HCT116 (cell line): ENCODE measurements around the gene CSH2. TPM values are rescaled to one million over a fixed set of nuclear protein-coding genes. Genes with fewer than 3 reads are reported as not detected.

Experiments used
- ATAC-seq: fragments of 200-7000 bp; cut with Tn5 transposase; 2 replicates; pipeline ENCODE4 v1.9.1; 2020; ENCODE audit warnings: mild to moderate bottlenecking, moderate library complexity
- BruUV-seq: library from RNA; stranded (reverse); fragments of 400-500 nt; replicated peaks from 2 replicates; lab custom pipeline; 2021; lab: Mats Ljungman, UMichigan
- CTCF ChIA-PET: fragments of 300-600 bp; sonication (Branson Sonifier 250); formaldehyde crosslinking; loops from one replicate; lab custom pipeline; 2021; ENCODE audit warnings: antibody characterized with exemption; lab: Charles Lee
- POLR2A ChIA-PET: fragments of 300-600, 350-600 bp; sonication (Branson Sonifier 250); formaldehyde crosslinking; loops from one replicate; lab custom pipeline; 2021; ENCODE audit warnings: antibody characterized with exemption; lab: Charles Lee
- RAD21 ChIA-PET, 2 experiments: fragments of 300-600 bp; sonication (Branson Sonifier 250); formaldehyde crosslinking; loops; one replicate each; lab custom pipeline; 2023; ENCODE audit warnings: low total read pairs in 2 of 2; ENCODE audit not compliant: uncharacterized antibody in 2 of 2, unreplicated experiment in 2 of 2, low non-redundant PET in 1 of 2; lab: Charles Lee
- DNase-seq: peaks from one replicate; pipeline ENCODE4 v3.0.0-alpha.2; 2010; ENCODE audit warnings: low read depth, low spot score
- H2AFZ ChIP-seq: fragments of 200-600 bp; shearing (Covaris generic), sonication (generic); 2 replicates; pipeline ENCODE4 v1.6.1; 2017; ENCODE audit warnings: low read depth, mixed run types, mixed read lengths, antibody characterized with exemption, low read length; ENCODE audit not compliant: poor library complexity, severe bottlenecking
- H3K27ac ChIP-seq: 2 replicates; pipeline ENCODE4 v1.5.1; 2012; ENCODE audit warnings: low read depth, low read length
- H3K27me3 ChIP-seq: fragments of 200-600 bp; sonication (generic); 2 replicates; pipeline ENCODE4 v1.6.1; 2016; ENCODE audit warnings: mixed run types, low read length, mixed read lengths; ENCODE audit not compliant: insufficient read depth
- H3K36me3 ChIP-seq, 2 experiments: fragments of 200-500 bp in 1 of 2; fragments of 200-600 bp in 1 of 2; sonication (Bioruptor generic) in 1 of 2; sonication (generic) in 1 of 2; 2 replicates each; pipeline versions ENCODE4 v1.5.1 to v1.6.1; 2014 to 2016; ENCODE audit warnings: low read length in 2 of 2, inconsistent platforms in 1 of 2, mixed read lengths in 1 of 2, mixed run types in 1 of 2; ENCODE audit not compliant: insufficient read depth in 2 of 2, control insufficient read depth in 1 of 2
- H3K4me1 ChIP-seq, 2 experiments: fragments of 200-600 bp in 1 of 2; sonication (generic) in 1 of 2; 2 replicates each; pipeline versions ENCODE4 v1.5.1 to v1.6.1; 2012 to 2017; ENCODE audit warnings: low read length in 2 of 2, inconsistent platforms in 1 of 2, mild to moderate bottlenecking in 1 of 2, mixed read lengths in 1 of 2, mixed run types in 1 of 2, moderate library complexity in 1 of 2; ENCODE audit not compliant: insufficient read depth in 2 of 2, control insufficient read depth in 1 of 2
- H3K4me2 ChIP-seq: fragments of 200-600 bp; sonication (generic); 2 replicates; pipeline ENCODE4 v1.6.1; 2017; ENCODE audit warnings: mixed run types, low read length, mixed read lengths
- H3K4me3 ChIP-seq, 2 experiments: fragments of 200-600 bp in 1 of 2; sonication (generic) in 1 of 2; replicated peaks in 1 of 2; 2 replicates each; pipeline ENCODE4 v1.5.1; 2011 to 2016; ENCODE audit warnings: low read length in 2 of 2, control low read depth in 1 of 2, low read depth in 1 of 2, mild to moderate bottlenecking in 1 of 2, mixed read lengths in 1 of 2, mixed run types in 1 of 2
- H3K79me2 ChIP-seq: fragments of 200-600 bp; sonication (generic); 2 replicates; pipeline ENCODE4 v1.6.1; 2017; ENCODE audit warnings: mild to moderate bottlenecking, mixed run types, low read length, moderate library complexity, mixed read lengths; ENCODE audit not compliant: insufficient read depth
- H3K9ac ChIP-seq: fragments of 200-600 bp; sonication (generic); 2 replicates; pipeline ENCODE4 v1.6.1; 2016; ENCODE audit warnings: low read length, mixed read lengths
- H3K9me2 ChIP-seq: fragments of 200-600 bp; sonication (generic), shearing (Covaris generic); 2 replicates; pipeline ENCODE4 v1.6.1; 2017; ENCODE audit warnings: mixed run types, mild to moderate bottlenecking, moderate library complexity; ENCODE audit not compliant: insufficient read depth
- H3K9me3 ChIP-seq, 2 experiments: fragments of 200-500 bp in 1 of 2; fragments of 200-600 bp in 1 of 2; sonication (Bioruptor generic) in 1 of 2; sonication (generic) in 1 of 2; 2 replicates each; pipeline ENCODE4 v1.6.1; 2014 to 2017; ENCODE audit warnings: low read length in 2 of 2, mixed read lengths in 2 of 2, inconsistent platforms in 1 of 2, low read depth in 1 of 2, mild to moderate bottlenecking in 1 of 2, mixed run types in 1 of 2, moderate library complexity in 1 of 2; ENCODE audit not compliant: control insufficient read depth in 1 of 2, insufficient read depth in 1 of 2
- H4K20me1 ChIP-seq: fragments of 200-600 bp; sonication (generic), shearing (Covaris generic); 2 replicates; pipeline ENCODE4 v1.6.1; 2017; ENCODE audit warnings: mixed run types, mild to moderate bottlenecking, moderate library complexity; ENCODE audit not compliant: insufficient read depth
- CBX3 ChIP-seq: IDR thresholded peaks from 2 replicates; pipeline ENCODE4 v1.6.1; 2012; ENCODE audit warnings: low read depth
- ELF1 ChIP-seq: IDR thresholded peaks from 2 replicates; pipeline ENCODE4 v1.6.1; 2012; ENCODE audit warnings: low read depth, borderline replicate concordance
- JUND ChIP-seq: IDR thresholded peaks from 2 replicates; pipeline ENCODE4 v1.6.1; 2012
- MAX ChIP-seq: IDR thresholded peaks from 2 replicates; pipeline ENCODE4 v1.6.1; 2012
- POLR2A ChIP-seq: IDR thresholded peaks from 2 replicates; pipeline ENCODE4 v1.7.0; 2011; ENCODE audit warnings: borderline replicate concordance; ENCODE audit not compliant: insufficient read depth, insufficient read length; ENCODE audit errors: extremely low read depth
- SRF ChIP-seq: IDR thresholded peaks from 2 replicates; pipeline ENCODE4 v1.6.1; 2012; ENCODE audit warnings: low read depth
- TCF7L2 ChIP-seq: IDR thresholded peaks from 2 replicates; pipeline ENCODE4 v1.7.0; 2011; ENCODE audit warnings: borderline replicate concordance, inconsistent platforms; ENCODE audit not compliant: insufficient read depth, insufficient read length; ENCODE audit errors: extremely low read depth
- ZFX ChIP-seq: fragments of 450-650 bp; IDR thresholded peaks from 2 replicates; pipeline ENCODE4 v1.6.1; 2017
- intact Hi-C: fragments of 100-400 bp; cut with micrococcal nuclease; formaldehyde crosslinking; loops from 2 replicates; pipeline ENCODE4 v1.10.0; 2022
- total RNA-seq: library from RNA; stranded (reverse); gene quantifications from one replicate; pipeline ENCODE4 v1.2.1, GENCODE V29; 2021; ENCODE audit not compliant: unreplicated experiment
- TF ChIP-seq, protein P1 (sequence below): IDR thresholded peaks from 2 replicates; pipeline ENCODE4 v1.6.1; 2012; ENCODE audit warnings: low read depth
- TF ChIP-seq, protein P2 (sequence below): IDR thresholded peaks from 2 replicates; pipeline ENCODE4 v1.6.1; 2011; ENCODE audit warnings: mild to moderate bottlenecking, low read length, moderate library complexity; ENCODE audit not compliant: insufficient replicate concordance; ENCODE audit errors: extremely low read depth

Gene CSH2
- total RNA-seq, 1 experiment from 2014 or later, result not detected

DNA sequence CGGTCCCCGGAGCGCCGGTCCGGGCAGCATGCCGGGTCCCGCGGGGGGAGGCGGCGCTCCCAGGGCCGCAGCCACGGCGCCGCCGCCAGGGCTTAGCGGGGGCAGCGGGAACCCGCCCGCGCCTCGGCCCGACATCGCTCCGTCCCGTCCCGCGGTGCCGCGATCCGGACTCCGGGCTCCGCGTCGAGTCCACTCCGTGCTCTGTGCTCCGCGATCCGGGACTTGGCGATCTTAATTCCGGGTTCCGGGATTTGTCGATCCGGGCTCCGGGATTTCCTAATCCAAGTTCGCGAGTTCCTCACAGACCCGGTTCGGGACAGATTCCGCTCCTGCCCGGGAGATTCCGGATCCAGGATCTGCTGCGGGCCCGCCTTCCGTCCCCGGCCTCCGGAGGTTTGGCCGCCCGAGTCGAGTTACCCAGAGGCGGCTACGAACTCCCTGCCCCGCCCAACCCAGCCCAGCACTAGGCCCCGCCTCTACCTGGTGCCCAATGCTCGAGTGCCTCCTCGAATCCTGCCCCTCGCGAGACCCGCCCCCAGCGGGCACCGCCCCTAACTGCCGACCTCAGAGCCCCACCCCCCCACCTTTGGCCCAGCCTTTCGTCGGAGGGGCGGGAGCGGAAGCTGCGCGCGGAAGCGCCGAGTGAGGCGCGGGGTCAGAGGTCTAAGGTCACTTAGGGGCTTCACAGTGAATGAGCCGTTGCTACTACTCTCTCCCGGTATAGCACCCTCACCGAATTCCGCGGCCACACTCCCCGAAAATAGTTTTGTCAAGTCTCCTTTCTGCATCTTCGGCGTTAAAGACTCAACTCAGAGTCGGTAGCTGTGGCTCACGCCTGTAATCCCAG lies 30.7 kb downstream of the CSH2 start, which contains the start of gene SMARCD2 (continued):
- TF ChIP-seq, protein P1, sequence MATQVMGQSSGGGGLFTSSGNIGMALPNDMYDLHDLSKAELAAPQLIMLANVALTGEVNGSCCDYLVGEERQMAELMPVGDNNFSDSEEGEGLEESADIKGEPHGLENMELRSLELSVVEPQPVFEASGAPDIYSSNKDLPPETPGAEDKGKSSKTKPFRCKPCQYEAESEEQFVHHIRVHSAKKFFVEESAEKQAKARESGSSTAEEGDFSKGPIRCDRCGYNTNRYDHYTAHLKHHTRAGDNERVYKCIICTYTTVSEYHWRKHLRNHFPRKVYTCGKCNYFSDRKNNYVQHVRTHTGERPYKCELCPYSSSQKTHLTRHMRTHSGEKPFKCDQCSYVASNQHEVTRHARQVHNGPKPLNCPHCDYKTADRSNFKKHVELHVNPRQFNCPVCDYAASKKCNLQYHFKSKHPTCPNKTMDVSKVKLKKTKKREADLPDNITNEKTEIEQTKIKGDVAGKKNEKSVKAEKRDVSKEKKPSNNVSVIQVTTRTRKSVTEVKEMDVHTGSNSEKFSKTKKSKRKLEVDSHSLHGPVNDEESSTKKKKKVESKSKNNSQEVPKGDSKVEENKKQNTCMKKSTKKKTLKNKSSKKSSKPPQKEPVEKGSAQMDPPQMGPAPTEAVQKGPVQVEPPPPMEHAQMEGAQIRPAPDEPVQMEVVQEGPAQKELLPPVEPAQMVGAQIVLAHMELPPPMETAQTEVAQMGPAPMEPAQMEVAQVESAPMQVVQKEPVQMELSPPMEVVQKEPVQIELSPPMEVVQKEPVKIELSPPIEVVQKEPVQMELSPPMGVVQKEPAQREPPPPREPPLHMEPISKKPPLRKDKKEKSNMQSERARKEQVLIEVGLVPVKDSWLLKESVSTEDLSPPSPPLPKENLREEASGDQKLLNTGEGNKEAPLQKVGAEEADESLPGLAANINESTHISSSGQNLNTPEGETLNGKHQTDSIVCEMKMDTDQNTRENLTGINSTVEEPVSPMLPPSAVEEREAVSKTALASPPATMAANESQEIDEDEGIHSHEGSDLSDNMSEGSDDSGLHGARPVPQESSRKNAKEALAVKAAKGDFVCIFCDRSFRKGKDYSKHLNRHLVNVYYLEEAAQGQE, result no peak
- TF ChIP-seq TCF7L2 (peak; percentile 58), POLR2A (no peak), ELF1 (no peak)

- H2AFZ ChIP-seq, result no peak overlapping the region
- no peaks in the 10 kb centered on the region for H3K9me3 ChIP-seq
- H3K4me2 ChIP-seq, result peak overlapping the region; percentile 89
- H3K4me1 ChIP-seq, result peaks cover 40 to 46% of the 10 kb centered on the region in 2 experiments
- no TSS peak for BruUV-seq
- peak overlapping the region; percentile 98 for H3K9ac ChIP-seq
- POLR2A ChIA-PET, result no interaction called here
- no peaks in the 10 kb centered on the region for H4K20me1 ChIP-seq
- H3K9me2 ChIP-seq, result no peaks in the 10 kb centered on the region
- ATAC-seq (peak; percentile 15), DNase-seq (no peak)
- RAD21 ChIA-PET, result no interaction called here
- H3K27ac ChIP-seq, result peak overlapping the region; percentile 96
- intact Hi-C loops, result loop anchor here (2.0 to 5.0 kb wide), 2 partner anchors 69 to 220 kb away; partner anchors contain the start of genes CCDC47 and MAP3K3
- TF ChIP-seq JUND (no peak), TCF7L2 (no peak), SRF (no peak), ZFX (peak; percentile 97), CBX3 (no peak), MAX (no peak)
- TF ChIP-seq, protein P2, sequence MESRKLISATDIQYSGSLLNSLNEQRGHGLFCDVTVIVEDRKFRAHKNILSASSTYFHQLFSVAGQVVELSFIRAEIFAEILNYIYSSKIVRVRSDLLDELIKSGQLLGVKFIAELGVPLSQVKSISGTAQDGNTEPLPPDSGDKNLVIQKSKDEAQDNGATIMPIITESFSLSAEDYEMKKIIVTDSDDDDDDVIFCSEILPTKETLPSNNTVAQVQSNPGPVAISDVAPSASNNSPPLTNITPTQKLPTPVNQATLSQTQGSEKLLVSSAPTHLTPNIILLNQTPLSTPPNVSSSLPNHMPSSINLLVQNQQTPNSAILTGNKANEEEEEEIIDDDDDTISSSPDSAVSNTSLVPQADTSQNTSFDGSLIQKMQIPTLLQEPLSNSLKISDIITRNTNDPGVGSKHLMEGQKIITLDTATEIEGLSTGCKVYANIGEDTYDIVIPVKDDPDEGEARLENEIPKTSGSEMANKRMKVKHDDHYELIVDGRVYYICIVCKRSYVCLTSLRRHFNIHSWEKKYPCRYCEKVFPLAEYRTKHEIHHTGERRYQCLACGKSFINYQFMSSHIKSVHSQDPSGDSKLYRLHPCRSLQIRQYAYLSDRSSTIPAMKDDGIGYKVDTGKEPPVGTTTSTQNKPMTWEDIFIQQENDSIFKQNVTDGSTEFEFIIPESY, result no peak
- H3K36me3 ChIP-seq, result peaks cover under 1 to 4% of the 10 kb centered on the region in 2 experiments; a peak in 2 of 4 replicates
- CTCF ChIA-PET, result interaction anchor here (1.9 kb wide), 1 partner anchor 24 kb away, joined by 6 read pairs; no protein-coding TSS in a partner anchor
- no peaks in the 10 kb centered on the region for H3K27me3 ChIP-seq
- H3K79me2 ChIP-seq, result peaks cover 52% of the 10 kb centered on the region
- peak overlapping the region; percentile 92 to 95 for H3K4me3 ChIP-seq
Measured at GRCh38 chr17:63842173-63842539, 31.3 kb downstream of the CSH2 start.
